Tibial nerve (tissue), 4 donors: ENCODE measurements around the gene C10orf67.

Experiments
- EP300 ChIP-seq, 2 donors: sonication (generic); formaldehyde crosslinking; IDR thresholded peaks; one replicate each; pipeline ENCODE4 v1.6.1; 2017; ENCODE audit warnings: antibody characterized with exemption in 2 of 2, mild to moderate bottlenecking in 1 of 2
- POLR2A ChIP-seq, 2 donors: fragments of 450-650 bp; IDR thresholded peaks; one replicate each; pipeline ENCODE4 v1.6.1; 2017; ENCODE audit warnings: antibody characterized with exemption in 2 of 2, mild to moderate bottlenecking in 2 of 2, moderate library complexity in 2 of 2
- TF ChIP-seq, protein P1 (sequence below), 5 experiments: fragments of 200-600 bp in 3 of 5; fragments of 450-650 bp in 2 of 5; sonication (generic) in 3 of 5; IDR thresholded peaks; one replicate each; pipeline ENCODE4 v1.5.1; 2016 to 2019; ENCODE audit warnings: antibody characterized with exemption in 5 of 5, mild to moderate bottlenecking in 3 of 5, moderate library complexity in 2 of 5

DNA sequence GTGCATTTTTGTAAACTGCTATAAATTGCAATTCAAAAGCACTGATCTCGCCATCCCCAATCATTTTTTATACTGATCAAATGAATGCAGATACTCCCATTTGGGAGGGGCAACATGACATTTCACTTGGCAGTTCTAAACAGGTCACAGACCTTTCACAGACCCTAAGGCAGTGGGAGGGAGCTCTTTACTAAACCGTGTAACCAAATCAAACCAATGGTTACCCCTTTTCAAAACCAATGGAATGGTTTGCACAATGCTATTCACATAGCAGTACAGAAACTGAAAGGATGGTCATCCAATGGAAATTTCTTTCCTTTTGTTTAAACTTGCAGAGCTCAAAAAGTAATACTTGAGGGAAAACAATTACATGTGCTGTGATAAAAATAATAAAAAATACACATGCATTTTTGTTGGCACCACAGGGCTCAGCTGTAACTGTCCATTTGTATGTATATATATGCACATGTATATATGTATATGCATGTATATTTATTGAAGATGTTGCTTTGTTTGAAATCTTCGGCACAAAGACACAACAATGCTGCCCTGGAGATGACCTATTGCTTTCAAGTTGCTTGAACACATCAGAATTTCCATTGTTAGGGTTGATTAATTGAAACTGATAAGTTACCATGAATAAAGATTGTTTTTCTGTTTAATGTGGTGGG is 138.5 kb downstream of the C10orf67 start:
- TF ChIP-seq, protein P1, sequence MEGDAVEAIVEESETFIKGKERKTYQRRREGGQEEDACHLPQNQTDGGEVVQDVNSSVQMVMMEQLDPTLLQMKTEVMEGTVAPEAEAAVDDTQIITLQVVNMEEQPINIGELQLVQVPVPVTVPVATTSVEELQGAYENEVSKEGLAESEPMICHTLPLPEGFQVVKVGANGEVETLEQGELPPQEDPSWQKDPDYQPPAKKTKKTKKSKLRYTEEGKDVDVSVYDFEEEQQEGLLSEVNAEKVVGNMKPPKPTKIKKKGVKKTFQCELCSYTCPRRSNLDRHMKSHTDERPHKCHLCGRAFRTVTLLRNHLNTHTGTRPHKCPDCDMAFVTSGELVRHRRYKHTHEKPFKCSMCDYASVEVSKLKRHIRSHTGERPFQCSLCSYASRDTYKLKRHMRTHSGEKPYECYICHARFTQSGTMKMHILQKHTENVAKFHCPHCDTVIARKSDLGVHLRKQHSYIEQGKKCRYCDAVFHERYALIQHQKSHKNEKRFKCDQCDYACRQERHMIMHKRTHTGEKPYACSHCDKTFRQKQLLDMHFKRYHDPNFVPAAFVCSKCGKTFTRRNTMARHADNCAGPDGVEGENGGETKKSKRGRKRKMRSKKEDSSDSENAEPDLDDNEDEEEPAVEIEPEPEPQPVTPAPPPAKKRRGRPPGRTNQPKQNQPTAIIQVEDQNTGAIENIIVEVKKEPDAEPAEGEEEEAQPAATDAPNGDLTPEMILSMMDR (IDR thresholded peaks at IDR 0.05), result no peak
- TF ChIP-seq POLR2A (IDR thresholded peaks at IDR 0.05), result no peak
- TF ChIP-seq EP300 (IDR thresholded peaks at IDR 0.05), result no peak
